ENCODE results near the gene AVEN.

DNA sequence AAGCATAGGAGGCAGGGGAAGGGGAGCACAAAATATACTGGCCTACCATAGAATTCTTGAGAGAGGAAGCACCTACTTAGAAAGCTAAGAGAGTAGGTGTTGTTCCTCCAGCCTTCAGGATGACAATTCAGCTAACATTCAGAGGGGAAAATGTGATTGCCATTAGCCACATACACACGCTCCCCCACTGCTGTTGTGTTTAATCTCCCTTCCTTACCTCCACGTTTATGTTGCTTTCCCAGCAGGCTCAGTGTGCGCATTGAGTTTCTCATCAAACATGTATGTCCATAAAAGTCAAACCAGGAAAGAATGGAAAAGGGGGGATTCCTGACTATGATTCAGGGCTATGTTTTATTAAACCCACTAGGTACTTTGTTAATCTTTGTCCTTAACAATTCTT lies 215.9 kb downstream of the AVEN start:
- TF ChIP-seq, protein P1, sequence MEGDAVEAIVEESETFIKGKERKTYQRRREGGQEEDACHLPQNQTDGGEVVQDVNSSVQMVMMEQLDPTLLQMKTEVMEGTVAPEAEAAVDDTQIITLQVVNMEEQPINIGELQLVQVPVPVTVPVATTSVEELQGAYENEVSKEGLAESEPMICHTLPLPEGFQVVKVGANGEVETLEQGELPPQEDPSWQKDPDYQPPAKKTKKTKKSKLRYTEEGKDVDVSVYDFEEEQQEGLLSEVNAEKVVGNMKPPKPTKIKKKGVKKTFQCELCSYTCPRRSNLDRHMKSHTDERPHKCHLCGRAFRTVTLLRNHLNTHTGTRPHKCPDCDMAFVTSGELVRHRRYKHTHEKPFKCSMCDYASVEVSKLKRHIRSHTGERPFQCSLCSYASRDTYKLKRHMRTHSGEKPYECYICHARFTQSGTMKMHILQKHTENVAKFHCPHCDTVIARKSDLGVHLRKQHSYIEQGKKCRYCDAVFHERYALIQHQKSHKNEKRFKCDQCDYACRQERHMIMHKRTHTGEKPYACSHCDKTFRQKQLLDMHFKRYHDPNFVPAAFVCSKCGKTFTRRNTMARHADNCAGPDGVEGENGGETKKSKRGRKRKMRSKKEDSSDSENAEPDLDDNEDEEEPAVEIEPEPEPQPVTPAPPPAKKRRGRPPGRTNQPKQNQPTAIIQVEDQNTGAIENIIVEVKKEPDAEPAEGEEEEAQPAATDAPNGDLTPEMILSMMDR (IDR thresholded peaks at IDR 0.05), result no peak
- TF ChIP-seq EP300 (IDR thresholded peaks at IDR 0.05) (no peak), POLR2AphosphoS5 (IDR thresholded peaks at IDR 0.05) (no peak), POLR2A (IDR thresholded peaks at IDR 0.05) (no peak)
